Liver (tissue), 9 donors: ENCODE results near the gene TXN2. TPM values are rescaled to one million over a fixed set of nuclear protein-coding genes. Genes with fewer than 3 reads are reported as not detected.

Experiments used
- DNase-seq: peaks from one replicate; pipeline ENCODE4 v3.0.0-alpha.2; 2017; ENCODE audit warnings: low spot score
- H3K27ac ChIP-seq, 2 donors: one replicate each; pipeline ENCODE4 v1.7.0; 2013; ENCODE audit warnings: inconsistent platforms in 2 of 2, low read length in 2 of 2, control low read depth in 1 of 2, low read depth in 1 of 2, mild to moderate bottlenecking in 1 of 2
- H3K27me3 ChIP-seq, 4 donors: one replicate each; pipeline versions ENCODE4 v1.6.1 to v1.7.0; 2013; ENCODE audit warnings: low read length in 3 of 4, inconsistent platforms in 1 of 4, mild to moderate bottlenecking in 1 of 4, moderate library complexity in 1 of 4; ENCODE audit not compliant: control insufficient read depth in 4 of 4, insufficient read depth in 4 of 4
- H3K36me3 ChIP-seq, 4 donors: one replicate each; pipeline versions ENCODE4 v1.6.1 to v1.7.0; 2013; ENCODE audit warnings: low read length in 3 of 4, mild to moderate bottlenecking in 3 of 4, low read depth in 1 of 4, moderate library complexity in 1 of 4; ENCODE audit not compliant: control insufficient read depth in 4 of 4, insufficient read depth in 3 of 4
- H3K4me1 ChIP-seq, 4 donors: one replicate each; pipeline versions ENCODE4 v1.6.1 to v1.7.0; 2013; ENCODE audit warnings: low read length in 3 of 4, mild to moderate bottlenecking in 3 of 4, moderate library complexity in 1 of 4; ENCODE audit not compliant: control insufficient read depth in 4 of 4, insufficient read depth in 4 of 4
- H3K4me3 ChIP-seq, 3 donors: one replicate each; pipeline versions ENCODE4 v1.6.1 to v1.7.0; 2013; ENCODE audit warnings: low read length in 3 of 3, control low read depth in 1 of 3, low read depth in 1 of 3, mild to moderate bottlenecking in 1 of 3
- H3K9ac ChIP-seq, 2 donors: one replicate each; pipeline ENCODE4 v1.7.0; 2013; ENCODE audit warnings: low read length in 2 of 2, mild to moderate bottlenecking in 2 of 2, moderate library complexity in 2 of 2, control low read depth in 1 of 2, low read depth in 1 of 2
- H3K9me3 ChIP-seq, 4 donors: one replicate each; pipeline versions ENCODE4 v1.6.1 to v1.7.0; 2013; ENCODE audit warnings: low read length in 3 of 4; ENCODE audit not compliant: control insufficient read depth in 4 of 4
- ATF3 ChIP-seq: IDR thresholded peaks from 2 replicates; pipeline ENCODE4 v1.6.1; 2016; ENCODE audit warnings: antibody characterized with exemption
- CTCF ChIP-seq: fragments of 150-350 bp; IDR thresholded peaks from 2 replicates; pipeline ENCODE4 v1.5.1; 2017; ENCODE audit warnings: improper control_type of control experiment, low read depth, low read length; ENCODE audit not compliant: missing input control
- EGR1 ChIP-seq, 2 donors: IDR thresholded peaks; 2 replicates each; pipeline ENCODE4 v1.6.1; 2016 to 2018; ENCODE audit warnings: antibody characterized with exemption in 2 of 2, low read depth in 2 of 2
- FOXA1 ChIP-seq: IDR thresholded peaks from 2 replicates; pipeline ENCODE4 v1.6.1; 2016; ENCODE audit warnings: antibody characterized with exemption
- FOXA2 ChIP-seq: IDR thresholded peaks from 2 replicates; pipeline ENCODE4 v1.6.1; 2016; ENCODE audit warnings: antibody characterized with exemption
- GABPA ChIP-seq, 2 donors: IDR thresholded peaks in 1 of 2; conservative IDR thresholded peaks in 1 of 2; 2 replicates each; pipeline ENCODE4 v1.6.1; 2016; ENCODE audit warnings: antibody characterized with exemption in 2 of 2, mild to moderate bottlenecking in 1 of 2, moderate library complexity in 1 of 2
- HNF4A ChIP-seq, 2 donors: conservative IDR thresholded peaks; 2 replicates each; pipeline ENCODE4 v1.6.1; 2016; ENCODE audit warnings: antibody characterized with exemption in 2 of 2, mild to moderate bottlenecking in 2 of 2
- HNF4G ChIP-seq: IDR thresholded peaks from 2 replicates; pipeline ENCODE4 v1.6.1; 2016; ENCODE audit warnings: antibody characterized with exemption
- JUND ChIP-seq, 2 donors: IDR thresholded peaks; 2 replicates each; pipeline ENCODE4 v1.6.1; 2016; ENCODE audit warnings: antibody characterized with exemption in 2 of 2
- MAX ChIP-seq: IDR thresholded peaks from 2 replicates; pipeline ENCODE4 v1.6.1; 2016; ENCODE audit warnings: antibody characterized with exemption
- NR2F2 ChIP-seq: IDR thresholded peaks from 2 replicates; pipeline ENCODE4 v1.6.1; 2016; ENCODE audit warnings: antibody characterized with exemption
- RAD21 ChIP-seq, 2 donors: IDR thresholded peaks; 2 replicates each; pipeline ENCODE4 v1.6.1; 2016; ENCODE audit warnings: antibody characterized with exemption in 2 of 2, mild to moderate bottlenecking in 2 of 2
- REST ChIP-seq: IDR thresholded peaks from 2 replicates; pipeline ENCODE4 v1.6.1; 2016; ENCODE audit warnings: antibody characterized with exemption, mild to moderate bottlenecking
- RXRA ChIP-seq, 2 donors: IDR thresholded peaks; 2 replicates each; pipeline ENCODE4 v1.6.1; 2017 to 2018; ENCODE audit warnings: antibody characterized with exemption in 2 of 2, mild to moderate bottlenecking in 1 of 2
- SP1 ChIP-seq: IDR thresholded peaks from 2 replicates; pipeline ENCODE4 v1.6.1; 2018; ENCODE audit warnings: antibody characterized with exemption, mild to moderate bottlenecking
- TAF1 ChIP-seq: conservative IDR thresholded peaks from 2 replicates; pipeline ENCODE4 v1.6.1; 2016; ENCODE audit warnings: antibody characterized with exemption, mild to moderate bottlenecking
- YY1 ChIP-seq: IDR thresholded peaks from 2 replicates; pipeline ENCODE4 v1.6.1; 2016; ENCODE audit warnings: antibody characterized with exemption, mild to moderate bottlenecking
- ZBTB33 ChIP-seq: IDR thresholded peaks from 2 replicates; pipeline ENCODE4 v1.6.1; 2016; ENCODE audit warnings: antibody characterized with exemption
- WGBS: extraction: QIAGEN DNeasy Blood & Tissue Kit; methylation state at CpG from one replicate; pipeline ENCODE4 v1.1.7; 2013; 5-methylcytosine and 5-hydroxymethylcytosine counted together
- polyA plus RNA-seq, 2 donors: library from polyadenylated mRNA; stranded (reverse) in 1 of 2; unstranded in 1 of 2; fragments of 200-250 nt in 1 of 2; fragments of >200 nt in 1 of 2; fragmentation: Nextera tagmentation in 1 of 2; extraction: Ambion mirVana in 1 of 2; gene quantifications; one replicate each; pipeline versions ENCODE4 v1.2.1 to v1.2.3, GENCODE V29; 2013 to 2015
- total RNA-seq, 2 donors: library from RNA; depleted of rRNA; stranded (reverse); fragments of >200 nt; gene quantifications; one replicate each; pipeline ENCODE4 v1.2.3, GENCODE V29; 2014
- donor health status: healthy.
- donor health status: healthy.
- donor health status: healthy.
- donor health status: healthy.
- donor health status: healthy.

The TXN2 gene
- total RNA-seq, result 10 to 100 TPM; 27.5 to 32.7 TPM
- 100 to 1,000 TPM; 114 to 154 TPM for polyA plus RNA-seq

GRCh38 chr22:36481393-36482168 is at the start of gene TXN2:
TXN2 (minus strand) TSS chr22:36481640; CDS start chr22:36480837, 803 bp downstream.
- Histone ChIP-seq H3K9ac (peak within 1 kb of the TSS; percentile 82 to 91), H3K9me3 (no peaks in the 10 kb centered on the region), H3K27me3 (no peaks in the 10 kb centered on the region), H3K27ac (peak within 1 kb of the TSS; percentile 74 to 98), H3K36me3 (peaks cover 1 to 9% (median 5%) of the 10 kb centered on the region in 4 donors), H3K4me3 (peak within 1 kb of the TSS; percentile 74 to 90 (median 89)), H3K4me1 (peaks cover 6 to 30% (median 20%) of the 10 kb centered on the region in 4 donors)
- TF ChIP-seq NR2F2, result peak; percentile 75
- TF ChIP-seq HNF4A (conservative IDR thresholded peaks at IDR 0.05), result peak in 1 of 2 donors; percentile 4
- no peak for TF ChIP-seq RAD21 (IDR thresholded peaks at IDR 0.05)
- no peak for TF ChIP-seq CTCF
- no peak for TF ChIP-seq ATF3
- TF ChIP-seq EGR1 (IDR thresholded peaks at IDR 0.05; ENCODE audit: low read depth in 2 of 2), result peak in 1 of 2 donors; percentile 43
- peak; percentile 82 for TF ChIP-seq YY1
- TF ChIP-seq FOXA1, result no peak
- no peak for TF ChIP-seq FOXA2
- no peak for TF ChIP-seq MAX
- peak in 1 of 2 donors; percentile 16 for TF ChIP-seq JUND (IDR thresholded peaks at IDR 0.05)
- peak; percentile 95 for TF ChIP-seq TAF1
- TF ChIP-seq GABPA (IDR thresholded peaks at IDR 0.05 in 1 of 2, conservative IDR thresholded peaks at IDR 0.05 in 1 of 2), result peak; percentile 91 to 96
- TF ChIP-seq HNF4G, result no peak
- peak in 1 of 2 donors; percentile 15 for TF ChIP-seq RXRA (IDR thresholded peaks at IDR 0.05)
- TF ChIP-seq ZBTB33, result no peak
- peak; percentile 54 for TF ChIP-seq SP1
- peak; percentile 35 for TF ChIP-seq REST
- under 1% methylated on average over 62 of the region's 62 CpGs for WGBS
- DNase-seq, result peak; percentile 98
